IPS-15b (cell line): ENCODE measurements around the gene KCTD6.

Source experiments
- H3K27me3 ChIP-seq: one replicate; pipeline ENCODE4 v1.6.1; 2013; ENCODE audit warnings: low read length; ENCODE audit not compliant: control insufficient read depth, insufficient read depth
- H3K36me3 ChIP-seq: one replicate; pipeline ENCODE4 v1.6.1; 2013; ENCODE audit warnings: low read length; ENCODE audit not compliant: control insufficient read depth, insufficient read depth
- H3K4me1 ChIP-seq: one replicate; pipeline ENCODE4 v1.6.1; 2013; ENCODE audit warnings: mild to moderate bottlenecking, low read length; ENCODE audit not compliant: control insufficient read depth, insufficient read depth
- H3K4me3 ChIP-seq: one replicate; pipeline ENCODE4 v1.5.1; 2013; ENCODE audit warnings: low read depth, low read length
- H3K9ac ChIP-seq: one replicate; pipeline ENCODE4 v1.6.1; 2013; ENCODE audit warnings: low read depth, mild to moderate bottlenecking, low read length
- H3K9me3 ChIP-seq: one replicate; pipeline ENCODE4 v1.6.1; 2013; ENCODE audit warnings: mild to moderate bottlenecking, low read length; ENCODE audit not compliant: control insufficient read depth, insufficient read depth

KCTD6 gene

GRCh38 chr3:58544541-58544940 is 52.6 kb downstream of the KCTD6 start:
- H3K27me3 ChIP-seq, result no peaks in the 10 kb centered on the region
- H3K36me3 ChIP-seq, result no peaks in the 10 kb centered on the region
- no peak overlapping the region for H3K4me3 ChIP-seq

GRCh38 chr3:58551636-58552180 is 59.8 kb downstream of the KCTD6 start:
- Histone ChIP-seq H3K4me3 (no peak overlapping the region), H3K9me3 (peaks cover 3% of the 10 kb centered on the region), H3K9ac (no peak overlapping the region), H3K27me3 (no peaks in the 10 kb centered on the region), H3K4me1 (peaks cover under 1% of the 10 kb centered on the region), H3K36me3 (no peaks in the 10 kb centered on the region)

More at GRCh38 chr3:58544541-58544940, 52.6 kb downstream of the KCTD6 start:
- Histone ChIP-seq H3K9me3 (no peaks in the 10 kb centered on the region), H3K9ac (no peak overlapping the region), H3K4me1 (no peaks in the 10 kb centered on the region)
